Neutrophil (primary cell): ENCODE data around the gene NACC2.

Source experiments
- H3K27ac ChIP-seq: fragments of 200-600 bp; sonication (generic); 2 replicates; pipeline ENCODE4 v1.5.1; 2016; ENCODE audit warnings: mild to moderate bottlenecking, moderate library complexity
- H3K27me3 ChIP-seq: fragments of 200-600 bp; sonication (generic); 2 replicates; pipeline ENCODE4 v1.6.0; 2016; ENCODE audit warnings: mild to moderate bottlenecking
- H3K36me3 ChIP-seq: fragments of 200-600 bp; sonication (generic); 2 replicates; pipeline ENCODE4 v1.5.1; 2017
- H3K4me1 ChIP-seq, 2 experiments: fragments of 200-600 bp in 1 of 2; sonication (generic) in 1 of 2; 1 replicate in 1 of 2; 2 replicates in 1 of 2; pipeline versions ENCODE4 v1.5.1 to v1.6.1; 2013 to 2016; ENCODE audit warnings: low read depth in 1 of 2, low read length in 1 of 2, mild to moderate bottlenecking in 1 of 2, moderate library complexity in 1 of 2; ENCODE audit not compliant: control insufficient read depth in 1 of 2, insufficient read depth in 1 of 2
- H3K4me3 ChIP-seq, 2 experiments: fragments of 200-600 bp in 1 of 2; sonication (generic) in 1 of 2; 1 replicate in 1 of 2; 2 replicates in 1 of 2; pipeline ENCODE4 v1.5.1; 2013 to 2016; ENCODE audit warnings: low read depth in 1 of 2, low read length in 1 of 2, mild to moderate bottlenecking in 1 of 2, moderate library complexity in 1 of 2
- H3K9me3 ChIP-seq: fragments of 200-600 bp; sonication (generic); 2 replicates; pipeline ENCODE4 v1.5.1; 2016
- TF ChIP-seq, protein P1 (sequence below): fragments of 200-600 bp; sonication (generic); IDR thresholded peaks from 2 replicates; pipeline ENCODE4 v1.5.1; 2016; ENCODE audit warnings: antibody characterized with exemption

Gene NACC2

DNA sequence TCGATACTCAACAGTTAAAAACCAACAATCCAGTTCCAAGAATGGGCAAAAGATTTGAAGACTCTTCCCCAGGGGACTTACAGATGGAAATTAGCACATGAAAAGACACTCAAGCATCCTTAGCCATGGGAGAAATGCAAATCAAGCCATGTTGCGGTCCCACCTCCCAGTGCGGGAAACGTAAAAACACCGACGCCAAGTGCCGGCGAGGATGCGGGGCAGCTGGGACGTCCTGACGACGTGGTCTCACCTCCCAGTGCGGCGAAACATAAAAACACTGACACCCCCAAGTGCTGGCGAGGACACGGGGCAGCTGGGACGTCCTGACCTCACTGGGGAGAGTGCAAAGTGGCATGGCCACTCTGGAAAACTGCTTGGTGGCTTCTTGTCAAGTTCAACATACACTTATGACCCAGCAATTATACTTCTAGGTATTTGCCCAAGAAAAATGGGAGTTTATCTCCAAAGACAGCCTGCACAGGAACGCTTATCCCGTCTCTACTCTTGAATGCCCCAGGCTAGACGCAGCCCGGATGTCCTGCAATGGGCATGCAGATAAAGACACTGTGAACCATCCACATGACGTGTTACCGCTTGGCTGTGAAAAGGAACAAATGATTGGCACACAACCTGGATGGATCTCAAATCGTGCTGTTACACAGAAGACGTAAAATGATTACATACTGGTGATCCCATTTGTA, 73.8 kb downstream of the NACC2 start:
- Histone ChIP-seq H3K27ac (no peak overlapping the region), H3K36me3 (peaks cover 28% of the 10 kb centered on the region), H3K27me3 (no peaks in the 10 kb centered on the region), H3K4me1 (no peaks in the 10 kb centered on the region), H3K4me3 (no peak overlapping the region), H3K9me3 (no peaks in the 10 kb centered on the region)
- TF ChIP-seq, protein P1, sequence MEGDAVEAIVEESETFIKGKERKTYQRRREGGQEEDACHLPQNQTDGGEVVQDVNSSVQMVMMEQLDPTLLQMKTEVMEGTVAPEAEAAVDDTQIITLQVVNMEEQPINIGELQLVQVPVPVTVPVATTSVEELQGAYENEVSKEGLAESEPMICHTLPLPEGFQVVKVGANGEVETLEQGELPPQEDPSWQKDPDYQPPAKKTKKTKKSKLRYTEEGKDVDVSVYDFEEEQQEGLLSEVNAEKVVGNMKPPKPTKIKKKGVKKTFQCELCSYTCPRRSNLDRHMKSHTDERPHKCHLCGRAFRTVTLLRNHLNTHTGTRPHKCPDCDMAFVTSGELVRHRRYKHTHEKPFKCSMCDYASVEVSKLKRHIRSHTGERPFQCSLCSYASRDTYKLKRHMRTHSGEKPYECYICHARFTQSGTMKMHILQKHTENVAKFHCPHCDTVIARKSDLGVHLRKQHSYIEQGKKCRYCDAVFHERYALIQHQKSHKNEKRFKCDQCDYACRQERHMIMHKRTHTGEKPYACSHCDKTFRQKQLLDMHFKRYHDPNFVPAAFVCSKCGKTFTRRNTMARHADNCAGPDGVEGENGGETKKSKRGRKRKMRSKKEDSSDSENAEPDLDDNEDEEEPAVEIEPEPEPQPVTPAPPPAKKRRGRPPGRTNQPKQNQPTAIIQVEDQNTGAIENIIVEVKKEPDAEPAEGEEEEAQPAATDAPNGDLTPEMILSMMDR: no peak

GRCh38 chr9:136020671-136021070, 74.4 kb downstream of the NACC2 start:
- H3K4me1 ChIP-seq: no peaks in the 10 kb centered on the region
- H3K9me3 ChIP-seq: no peaks in the 10 kb centered on the region
- H3K36me3 ChIP-seq: peaks cover 35% of the 10 kb centered on the region
- no peak overlapping the region for H3K27ac ChIP-seq
- TF ChIP-seq, protein P1: no peak
- no peak overlapping the region for H3K4me3 ChIP-seq
- H3K27me3 ChIP-seq: no peaks in the 10 kb centered on the region

DNA sequence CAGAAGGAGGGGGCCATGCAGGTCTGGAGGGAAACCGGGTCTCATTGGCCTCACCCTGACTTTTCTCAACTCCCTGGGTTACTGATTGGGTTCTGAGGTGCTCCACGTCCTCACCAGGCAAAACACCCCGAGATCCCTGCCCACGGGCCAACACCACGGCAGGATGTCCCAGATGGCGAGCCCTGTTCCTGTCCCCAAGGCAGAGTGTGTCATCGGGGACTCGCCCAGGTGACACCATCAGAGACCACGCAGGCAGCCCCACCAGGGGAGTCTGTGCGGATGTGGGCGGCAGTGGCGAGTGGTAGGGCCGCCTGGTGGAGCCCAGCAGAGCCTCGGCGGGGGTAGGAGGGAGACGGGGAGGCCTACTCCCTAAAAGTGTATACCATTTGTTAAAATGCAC, 74.9 kb downstream of the NACC2 start:
- no peaks in the 10 kb centered on the region for H3K27me3 ChIP-seq
- H3K27ac ChIP-seq: no peak overlapping the region
- H3K4me1 ChIP-seq: no peaks in the 10 kb centered on the region
- no peak overlapping the region for H3K4me3 ChIP-seq
- peaks cover 39% of the 10 kb centered on the region for H3K36me3 ChIP-seq
- no peaks in the 10 kb centered on the region for H3K9me3 ChIP-seq
- TF ChIP-seq, protein P1: no peak

- Histone ChIP-seq H3K27me3 (no peaks in the 10 kb centered on the region), H3K4me3 (no peak overlapping the region), H3K27ac (no peak overlapping the region), H3K9me3 (no peaks in the 10 kb centered on the region), H3K36me3 (peaks cover 45% of the 10 kb centered on the region), H3K4me1 (no peaks in the 10 kb centered on the region)
- TF ChIP-seq, protein P1: no peak
These were observed 75.4 kb downstream of the NACC2 start for GRCh38 chr9:136019681-136020060.

GRCh38 chr9:136019041-136019680, 75.9 kb downstream of the NACC2 start:
- H3K4me1 ChIP-seq: no peaks in the 10 kb centered on the region
- H3K27me3 ChIP-seq: no peaks in the 10 kb centered on the region
- peaks cover 50% of the 10 kb centered on the region for H3K36me3 ChIP-seq
- H3K27ac ChIP-seq: no peak overlapping the region
- TF ChIP-seq, protein P1: no peak
- no peak overlapping the region for H3K4me3 ChIP-seq
- no peaks in the 10 kb centered on the region for H3K9me3 ChIP-seq
